HL-60 (cell line): ENCODE measurements around the gene BEST2.

Experiments used
- DNase-seq, 2 experiments: peaks; one replicate each; pipeline ENCODE4 v3.0.0-alpha.2; 2010 to 2020; ENCODE audit warnings: low read depth in 1 of 2, low spot score in 1 of 2
- H3K27ac ChIP-seq: fragments of 250-450 bp; sonication (Bioruptor Pico); replicated peaks from 2 replicates; pipeline ENCODE4 v1.5.1; 2020; ENCODE audit warnings: mild to moderate bottlenecking, moderate library complexity
- H3K27me3 ChIP-seq: fragments of 250-450 bp; sonication (Bioruptor Pico); 2 replicates; pipeline ENCODE4 v1.5.1; 2021; ENCODE audit warnings: mild to moderate bottlenecking, moderate library complexity; ENCODE audit not compliant: insufficient read depth, poor library complexity, severe bottlenecking
- H3K4me3 ChIP-seq: replicated peaks from 2 replicates; pipeline ENCODE4 v1.5.1; 2011; ENCODE audit warnings: mild to moderate bottlenecking, control low read depth, low read length; ENCODE audit not compliant: insufficient read depth
- CTCF ChIP-seq: IDR thresholded peaks from one replicate; pipeline ENCODE4 v1.5.1; 2011; ENCODE audit warnings: low read length, control low read depth, inconsistent platforms; ENCODE audit not compliant: insufficient read depth
- GABPA ChIP-seq: IDR thresholded peaks from 2 replicates; pipeline ENCODE4 v1.6.1; 2012; ENCODE audit warnings: low read depth
- POLR2AphosphoS5 ChIP-seq: IDR thresholded peaks from 2 replicates; pipeline ENCODE4 v1.6.1; 2012; ENCODE audit warnings: low read depth
- REST ChIP-seq: IDR thresholded peaks from 2 replicates; pipeline ENCODE4 v1.6.1; 2012; ENCODE audit warnings: low read depth; ENCODE audit not compliant: insufficient replicate concordance
- SPI1 ChIP-seq: IDR thresholded peaks from 2 replicates; pipeline ENCODE4 v1.6.1; 2012; ENCODE audit warnings: low read depth, mild to moderate bottlenecking, borderline replicate concordance

The BEST2 gene

GRCh38 chr19:12791345-12792050, 39.9 kb downstream of the BEST2 start, which contains the start of gene JUNB:
JUNB (plus strand) TSS chr19:12791486; CDS start chr19:12791772, 286 bp downstream.
- TF ChIP-seq GABPA (no peak), POLR2AphosphoS5 (peak; percentile 100), SPI1 (peak; percentile 53; the same call in 1 of the 2 replicates), CTCF (no peak), REST (peak; percentile 78)
- Histone ChIP-seq H3K27ac (peak within 1 kb of the TSS; percentile 95), H3K27me3 (no peaks in the 10 kb centered on the region), H3K4me3 (peak within 1 kb of the TSS; percentile 91)
- peak; percentile 96 to 97 for DNase-seq

GRCh38 chr19:12792051-12792852, 40.7 kb downstream of the BEST2 start:
- H3K27ac ChIP-seq = peak overlapping the region; percentile 95
- DNase-seq = peak in 1 of 2 experiments; percentile 86
- H3K4me3 ChIP-seq = peak overlapping the region; percentile 91
- no peaks in the 10 kb centered on the region for H3K27me3 ChIP-seq
- TF ChIP-seq CTCF (no peak), GABPA (peak; percentile 77), REST (no peak), SPI1 (peak; percentile 31; the same call in 1 of the 2 replicates)

GRCh38 chr19:12792853-12793289, 41.3 kb downstream of the BEST2 start:
- no peak for DNase-seq
- Histone ChIP-seq H3K4me3 (peak overlapping the region; percentile 91), H3K27me3 (no peaks in the 10 kb centered on the region), H3K27ac (peak overlapping the region; percentile 95)
- TF ChIP-seq CTCF = no peak
- TF ChIP-seq POLR2AphosphoS5 = no peak
- no peak for TF ChIP-seq SPI1
- no peak for TF ChIP-seq GABPA
- no peak for TF ChIP-seq REST
